Hippocampal formation (tissue), 2 donors: ENCODE measurements around the gene SIVA1.
"Not testable (repeated sequence)": the region's sequence is repeated elsewhere in the genome, so short reads cannot be mapped to it uniquely, and the experiment has no call there.

Experiments
- DNase-seq, 2 donors: peaks; one replicate each; lab custom pipeline; 2025; lab: John Stamatoyannopoulos, UW

The SIVA1 gene

DNA sequence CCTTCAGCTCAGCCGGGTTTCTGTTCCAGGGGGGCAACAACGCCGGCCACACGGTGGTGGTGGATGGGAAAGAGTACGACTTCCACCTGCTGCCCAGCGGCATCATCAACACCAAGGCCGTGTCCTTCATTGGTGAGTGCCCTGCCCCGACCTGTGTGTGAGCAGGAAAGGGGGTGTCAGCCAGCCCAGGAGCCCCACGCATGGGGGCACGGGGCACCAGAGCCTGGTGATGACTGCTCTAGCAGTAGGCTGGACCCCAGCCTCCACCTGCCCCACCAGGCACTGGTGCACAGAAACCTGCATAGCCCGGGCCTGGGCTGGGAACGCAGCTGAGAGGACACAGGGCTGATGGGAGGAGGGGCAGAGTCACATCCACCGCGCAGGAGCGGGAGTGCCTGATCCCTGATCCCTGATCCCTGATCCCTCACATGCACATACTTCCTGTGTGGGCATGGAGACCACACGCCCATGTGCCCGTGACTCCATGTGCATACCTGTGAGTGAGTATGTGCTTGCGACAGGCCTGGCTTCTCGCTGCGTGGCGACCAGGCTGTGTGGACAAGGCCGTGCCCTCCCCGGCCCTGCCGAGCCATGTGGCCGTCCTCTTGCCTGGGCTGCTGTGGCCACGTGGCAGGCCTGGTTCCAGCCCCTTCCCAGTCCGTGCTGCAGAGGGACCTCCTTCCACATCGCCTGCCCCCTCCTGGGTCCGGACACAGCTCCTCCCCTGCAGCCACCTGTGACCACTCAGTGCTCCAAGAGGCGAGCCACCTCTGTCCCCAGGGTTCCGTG lies 17.8 kb upstream of the SIVA1 start:
- no peak for DNase-seq

DNA sequence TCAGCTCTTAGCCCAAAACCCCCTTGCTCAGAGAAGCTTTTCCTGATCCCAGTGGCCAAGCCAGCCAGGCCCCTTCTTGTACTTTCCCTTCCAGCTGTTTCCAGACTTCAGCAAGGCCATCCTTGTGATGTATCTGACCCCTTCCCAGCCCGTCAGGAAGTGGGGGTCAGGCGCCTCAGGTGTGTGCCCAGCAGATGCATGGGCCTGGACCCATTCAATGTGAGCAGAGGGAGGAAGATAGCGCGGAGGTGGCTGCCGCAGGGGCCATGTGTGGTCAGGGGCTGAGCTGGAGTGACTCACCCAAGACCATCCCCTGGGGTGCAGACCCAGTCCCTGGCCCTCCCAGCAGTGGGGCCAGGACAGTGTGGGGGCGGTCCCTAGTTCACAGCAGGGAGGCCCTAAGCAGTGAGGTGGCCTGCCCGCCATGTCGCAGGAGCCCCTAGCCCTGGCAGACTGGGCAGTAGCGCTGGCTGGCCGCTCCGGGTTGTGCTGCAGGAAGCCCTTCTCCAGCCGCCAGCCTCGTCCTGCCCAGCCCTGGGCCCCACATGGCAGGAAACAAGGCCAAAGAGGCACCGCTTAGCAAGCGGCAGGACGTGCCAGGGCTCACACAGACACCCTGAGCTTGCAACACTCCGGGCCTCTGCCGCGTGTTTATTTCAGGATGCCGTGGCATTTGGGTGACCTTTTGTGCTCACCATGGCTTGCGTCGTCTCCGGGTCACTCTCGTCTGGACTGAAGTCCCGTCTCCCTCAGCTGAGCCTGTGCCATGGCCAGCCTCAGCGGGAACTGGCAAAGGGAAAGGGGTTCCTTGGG lies 16.9 kb upstream of the SIVA1 start:
- peak; percentile 57 to 59 for DNase-seq

DNA sequence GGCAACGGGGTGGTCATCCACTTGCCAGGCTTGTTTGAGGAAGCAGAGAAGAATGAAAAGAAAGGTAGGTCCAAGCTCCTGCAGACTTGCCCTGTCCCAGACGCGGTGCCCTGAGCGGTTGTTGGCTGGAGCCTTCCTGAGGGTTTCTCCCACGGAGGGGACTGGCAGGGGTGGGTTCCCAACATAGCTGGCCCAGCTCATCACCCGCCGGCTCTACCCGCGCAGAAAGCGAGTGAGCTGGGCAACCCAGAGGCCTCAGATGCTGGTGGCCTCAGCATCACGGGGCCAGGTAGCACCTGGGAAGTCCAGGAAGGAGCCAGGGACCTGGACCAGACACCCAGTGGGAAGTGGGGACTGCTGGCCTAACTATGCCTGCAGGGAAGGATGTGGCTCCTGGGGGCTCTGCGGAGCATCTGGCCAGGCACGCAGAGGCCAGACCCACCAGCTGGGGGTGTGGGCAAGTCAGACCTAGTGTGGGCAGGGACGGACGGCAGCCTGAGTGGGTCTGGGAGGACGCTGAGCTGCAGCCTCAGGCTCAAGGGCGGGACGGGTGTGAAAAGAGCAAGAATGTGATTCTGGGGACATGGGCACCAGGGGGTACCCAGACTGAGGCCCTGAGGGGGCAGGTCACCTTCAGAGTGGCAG lies 14.4 kb upstream of the SIVA1 start:
- no peak for DNase-seq

DNA sequence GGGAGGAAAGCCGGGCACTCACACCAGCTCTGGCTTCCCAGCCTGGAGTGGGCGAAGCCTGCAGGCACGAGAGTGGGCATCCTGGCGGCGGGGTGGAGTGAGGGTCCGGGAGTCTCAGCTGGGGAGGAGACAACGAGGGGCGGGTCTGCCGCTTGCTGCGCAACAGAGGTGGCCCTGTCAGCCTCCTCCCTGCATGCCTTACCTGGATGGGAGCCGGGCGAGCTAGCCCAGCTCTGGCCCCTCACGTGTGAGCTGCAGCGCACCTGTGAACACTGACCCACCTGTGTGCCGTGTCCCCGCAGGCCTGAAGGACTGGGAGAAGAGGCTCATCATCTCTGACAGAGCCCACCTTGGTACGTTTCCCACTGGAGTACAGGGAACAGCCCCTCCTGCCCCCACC lies 13.9 kb upstream of the SIVA1 start:
- no peak for DNase-seq

DNA sequence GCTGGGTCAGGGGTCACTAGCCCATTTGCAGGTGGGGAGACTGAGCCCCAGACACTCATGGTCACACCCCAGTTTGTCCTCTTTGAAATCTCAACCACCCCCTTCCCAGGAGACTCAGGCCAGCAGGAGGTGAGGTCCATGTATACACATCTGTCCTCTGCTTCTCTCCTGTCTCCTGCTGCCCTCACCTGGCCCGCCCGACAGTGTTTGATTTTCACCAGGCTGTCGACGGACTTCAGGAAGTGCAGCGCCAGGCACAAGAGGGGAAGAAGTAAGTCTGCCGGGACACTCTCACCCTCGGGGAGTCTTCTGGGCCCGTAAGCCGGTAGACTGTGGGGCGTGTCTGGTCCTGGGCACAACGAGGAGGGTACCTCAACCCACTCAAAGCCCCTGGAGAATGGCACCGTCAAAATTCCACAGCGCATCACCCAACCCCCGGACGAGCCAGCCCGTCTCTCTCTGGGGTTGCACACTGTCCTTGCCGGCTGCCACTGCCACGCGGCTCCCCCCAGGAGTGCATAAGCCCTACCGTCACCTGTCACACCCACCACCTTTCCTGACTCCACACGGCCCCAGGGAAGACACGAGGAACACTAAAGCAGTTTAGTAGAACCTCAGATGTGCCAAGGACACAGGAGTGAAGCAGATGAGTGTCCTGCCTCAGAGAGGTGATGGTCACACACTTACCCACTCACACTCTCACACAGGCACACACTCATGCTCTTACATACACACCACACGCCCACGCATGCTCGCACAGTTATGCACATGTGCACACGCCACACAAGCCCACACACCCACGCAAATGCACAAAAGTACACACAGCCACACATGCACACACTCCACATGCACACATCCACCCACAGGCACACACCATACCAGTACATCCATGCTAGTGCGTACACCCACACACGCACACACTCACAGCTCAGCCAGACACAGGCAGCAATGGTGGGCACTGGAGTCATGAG lies 13.1 kb upstream of the SIVA1 start:
- no peak for DNase-seq

DNA sequence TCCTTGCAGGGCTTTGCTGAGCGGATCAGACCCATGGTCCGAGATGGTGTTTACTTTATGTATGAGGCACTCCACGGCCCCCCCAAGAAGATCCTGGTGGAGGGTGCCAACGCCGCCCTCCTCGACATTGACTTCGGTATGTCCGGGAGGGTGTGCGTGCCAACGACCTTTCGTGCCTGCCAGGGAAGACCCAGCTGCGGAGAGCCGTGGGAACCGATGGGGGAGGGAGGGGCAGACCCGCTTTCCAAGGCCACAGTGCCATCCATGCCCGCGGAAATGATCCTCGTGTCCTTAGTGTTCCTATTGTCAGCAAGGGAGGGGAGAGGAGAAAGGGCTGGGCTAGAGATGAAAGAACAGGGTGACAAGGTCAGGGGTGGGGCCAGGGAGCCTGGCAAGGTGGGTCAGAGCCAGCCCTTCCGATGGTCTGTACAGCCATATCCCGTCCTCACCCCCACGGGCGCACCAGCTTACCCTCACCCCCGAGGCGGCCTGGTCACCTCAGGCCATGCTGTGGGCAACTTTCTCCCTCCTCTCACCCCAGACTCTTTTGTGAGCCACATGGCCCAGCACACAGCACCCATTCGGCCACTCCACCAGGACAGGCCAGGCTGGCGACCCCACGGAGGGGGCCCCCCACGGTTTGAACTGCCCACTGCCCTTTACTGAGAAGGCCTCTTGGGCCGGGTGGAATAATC lies 11.7 kb upstream of the SIVA1 start:
- no peak for DNase-seq

DNA sequence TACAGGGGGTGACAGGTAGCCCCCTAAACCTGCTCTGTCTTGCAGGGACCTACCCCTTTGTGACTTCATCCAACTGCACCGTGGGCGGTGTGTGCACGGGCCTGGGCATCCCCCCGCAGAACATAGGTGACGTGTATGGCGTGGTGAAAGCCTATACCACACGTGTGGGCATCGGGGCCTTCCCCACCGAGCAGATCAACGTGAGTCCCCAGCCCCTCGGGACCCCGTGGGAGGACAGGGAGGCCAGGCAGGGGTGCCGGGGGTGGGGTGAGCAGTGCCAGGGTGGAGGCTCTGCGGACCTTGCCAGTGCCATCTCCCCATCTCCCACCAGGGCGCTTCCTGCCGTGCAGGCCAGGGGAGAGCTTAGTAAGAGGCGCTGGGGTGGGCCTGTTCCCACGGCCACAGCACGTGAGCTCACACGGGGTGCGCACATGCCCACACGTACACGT lies 11.1 kb upstream of the SIVA1 start:
- DNase-seq, result no peak

DNA sequence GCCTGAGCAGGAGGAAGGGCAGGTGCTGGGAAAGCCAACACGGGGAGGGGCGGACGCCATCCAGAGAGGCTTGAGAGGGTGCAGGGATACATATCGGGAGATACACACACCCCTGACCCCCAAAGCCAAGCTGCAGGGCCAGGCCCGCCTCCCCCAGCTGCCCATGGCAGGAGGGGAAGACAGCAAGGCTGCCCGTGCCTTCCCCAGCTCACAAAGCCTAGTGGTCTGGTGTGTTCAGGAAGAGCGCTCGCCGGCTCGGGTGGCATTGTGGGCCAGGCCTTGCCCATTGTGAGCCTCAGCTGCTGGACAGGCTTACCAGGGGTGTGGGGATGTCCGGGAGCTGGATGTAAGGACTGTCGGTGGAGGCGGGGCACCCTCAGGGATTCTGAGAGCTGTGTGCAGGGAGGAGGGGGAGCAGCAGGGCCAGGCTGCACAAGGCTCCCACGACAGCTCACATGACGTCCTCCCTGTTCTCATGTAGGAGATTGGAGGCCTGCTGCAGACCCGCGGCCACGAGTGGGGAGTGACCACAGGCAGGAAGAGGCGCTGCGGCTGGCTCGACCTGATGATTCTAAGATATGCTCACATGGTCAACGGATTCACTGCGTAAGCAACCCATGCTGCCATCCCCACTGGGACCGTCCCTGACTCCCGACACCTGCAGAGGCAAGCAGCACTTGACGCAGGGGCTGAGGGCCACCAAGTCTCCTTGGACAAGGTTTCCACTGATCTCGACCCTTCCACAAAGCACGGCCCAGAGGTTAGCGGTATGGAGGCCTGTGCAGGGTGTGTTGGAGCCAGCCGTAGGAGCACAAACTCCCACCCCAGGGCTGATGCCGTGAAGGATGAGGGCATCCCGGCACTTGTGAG lies 10.1 kb upstream of the SIVA1 start:
- no peak for DNase-seq

DNA sequence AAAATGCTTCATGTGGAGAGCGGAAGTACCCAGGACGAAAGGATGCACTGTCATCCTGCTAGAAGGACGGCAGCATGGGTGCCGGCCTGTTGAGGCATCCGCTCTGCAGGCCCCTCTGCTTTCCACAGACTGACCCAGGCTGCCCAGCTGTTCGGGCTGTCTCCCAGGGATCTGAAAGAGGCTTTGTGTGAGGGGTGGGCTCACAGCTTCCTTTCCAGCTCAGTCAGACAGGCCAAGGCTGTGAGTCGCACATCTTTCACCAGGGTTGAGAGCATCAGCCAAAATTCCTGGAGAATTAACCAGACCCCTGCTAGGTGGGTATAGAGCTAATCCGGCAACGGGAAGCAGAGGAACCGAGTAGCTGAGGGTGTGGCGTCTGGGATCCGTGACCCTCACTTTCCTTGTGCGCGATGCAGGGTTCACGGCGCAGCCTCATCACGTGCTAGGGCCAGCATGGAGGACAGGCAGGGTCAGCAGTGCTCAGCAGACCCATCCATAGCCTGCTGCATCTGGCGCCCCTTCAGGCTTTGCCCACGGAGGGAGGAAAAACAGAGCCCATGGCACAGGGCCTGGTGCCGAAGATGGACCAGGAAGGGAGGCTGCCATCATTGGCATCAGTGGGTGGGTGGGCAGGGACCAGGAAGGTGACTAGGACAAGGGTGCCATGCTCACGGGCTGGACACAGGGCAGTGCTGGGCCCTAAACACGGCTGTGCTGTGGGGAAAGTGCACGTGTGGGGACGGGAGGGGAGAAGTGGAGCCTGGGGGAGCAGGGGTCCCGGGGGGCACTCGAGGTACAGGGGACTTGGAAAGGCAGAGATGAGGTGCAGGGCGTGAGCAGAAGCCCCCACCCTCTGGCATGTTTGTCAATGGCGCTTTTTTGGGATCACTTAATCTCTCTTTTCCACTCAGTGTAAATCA lies 9.2 kb upstream of the SIVA1 start:
- DNase-seq, result peak in 1 of 2 donors; percentile 21

DNA sequence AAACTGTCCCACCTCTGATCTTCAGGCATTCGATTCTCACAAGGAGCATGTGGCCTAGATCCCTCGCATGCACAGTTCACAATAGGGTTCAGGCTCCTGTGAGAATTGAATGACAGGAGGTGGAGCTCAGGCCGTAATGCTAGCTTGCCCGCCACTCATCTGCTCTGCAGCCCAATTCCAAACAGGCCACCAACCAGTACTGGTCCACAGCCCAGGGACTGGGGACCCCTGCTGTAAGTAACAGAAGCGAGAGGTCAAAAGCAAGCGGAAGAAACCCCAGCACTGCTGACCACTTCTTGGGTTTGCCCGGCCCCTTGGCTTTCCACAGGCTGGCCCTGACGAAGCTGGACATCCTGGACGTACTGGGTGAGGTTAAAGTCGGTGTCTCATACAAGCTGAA lies 8.5 kb upstream of the SIVA1 start:
- DNase-seq, result no peak

DNA sequence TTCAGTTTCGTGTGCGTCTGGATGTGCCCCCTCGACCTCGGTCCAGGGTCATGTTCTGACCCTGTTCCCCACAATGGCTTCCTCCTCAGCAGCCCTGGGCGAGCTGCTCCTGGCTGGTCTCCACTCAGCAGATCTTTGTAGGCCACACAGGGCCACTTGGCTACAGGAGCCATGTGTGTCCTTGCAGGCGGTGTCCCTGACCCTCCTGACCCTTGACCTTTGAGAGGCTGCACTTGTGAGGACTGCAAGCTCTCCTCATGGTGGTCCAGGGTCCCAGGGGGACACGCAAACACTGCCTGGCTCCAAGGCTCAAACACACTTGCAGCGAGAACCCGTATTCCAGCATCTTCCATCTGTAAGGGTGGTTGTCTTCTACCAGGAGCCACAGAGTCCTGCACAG lies 7.5 kb upstream of the SIVA1 start:
- no peak for DNase-seq

DNA sequence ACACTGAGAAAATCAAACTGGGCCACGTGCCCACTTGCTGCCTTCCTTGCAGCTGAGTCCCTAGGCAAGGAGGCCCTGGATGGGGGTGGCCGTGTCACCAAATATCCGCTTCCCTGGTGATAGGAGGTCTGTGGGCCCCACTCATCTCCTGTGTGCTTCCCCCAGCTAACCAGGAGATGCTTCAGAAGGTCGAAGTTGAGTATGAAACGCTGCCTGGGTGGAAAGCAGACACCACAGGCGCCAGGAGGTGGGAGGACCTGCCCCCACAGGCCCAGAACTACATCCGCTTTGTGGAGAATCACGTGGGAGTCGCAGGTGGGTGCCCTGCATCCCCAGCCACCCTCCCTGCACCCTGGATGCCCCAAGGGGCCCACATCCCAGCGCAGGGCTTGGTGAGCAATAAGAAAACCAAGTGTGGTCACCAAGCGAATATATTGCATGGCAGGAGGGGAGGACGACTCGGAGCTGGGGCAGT lies 6.8 kb upstream of the SIVA1 start:
- no peak for DNase-seq

DNA sequence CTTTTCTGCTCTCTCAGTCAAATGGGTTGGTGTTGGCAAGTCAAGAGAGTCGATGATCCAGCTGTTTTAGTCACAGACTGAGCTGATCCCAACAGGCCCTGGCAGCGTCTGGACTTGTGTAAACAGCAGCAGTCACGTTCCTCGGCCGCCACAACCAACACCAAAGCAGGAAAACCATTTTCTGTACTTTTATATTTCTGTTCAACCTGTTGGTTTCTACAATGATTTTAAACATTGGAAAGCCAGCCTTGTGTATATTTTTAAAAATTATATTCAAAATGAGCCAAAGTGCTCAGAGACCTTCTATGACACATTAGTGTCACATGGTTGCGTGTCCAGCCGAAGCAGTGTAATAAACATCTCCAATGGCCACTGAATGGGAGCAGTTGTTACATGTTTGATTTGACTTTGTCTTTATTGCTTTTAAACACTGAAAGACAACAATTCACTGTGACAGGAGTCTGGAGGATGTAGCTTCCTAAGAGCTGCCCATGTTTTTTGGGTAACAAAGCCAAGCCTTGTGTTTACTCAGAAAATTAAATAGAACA lies 5.9 kb upstream of the SIVA1 start:
- DNase-seq, result peak in 1 of 2 donors; percentile 35

DNA sequence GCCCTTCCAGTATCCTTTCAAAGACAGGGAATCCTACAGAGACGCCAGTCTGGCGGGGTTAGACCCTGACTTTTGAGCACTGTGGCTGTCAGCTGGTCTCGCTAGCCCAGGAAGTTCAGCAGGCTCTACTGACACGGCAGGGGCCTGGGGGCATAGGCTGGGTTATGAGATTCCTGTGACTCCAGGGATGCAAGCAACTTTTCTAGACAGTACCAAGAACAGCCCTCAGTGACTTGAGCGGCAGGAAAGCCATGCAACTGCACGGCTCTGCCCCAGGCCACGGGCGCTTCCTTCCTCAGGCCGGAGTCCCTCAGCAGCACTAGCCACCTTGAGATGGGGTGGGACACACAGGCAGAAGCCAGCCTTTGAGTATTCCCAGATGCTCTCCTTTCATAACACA lies 5.1 kb upstream of the SIVA1 start:
- DNase-seq, result no peak

DNA sequence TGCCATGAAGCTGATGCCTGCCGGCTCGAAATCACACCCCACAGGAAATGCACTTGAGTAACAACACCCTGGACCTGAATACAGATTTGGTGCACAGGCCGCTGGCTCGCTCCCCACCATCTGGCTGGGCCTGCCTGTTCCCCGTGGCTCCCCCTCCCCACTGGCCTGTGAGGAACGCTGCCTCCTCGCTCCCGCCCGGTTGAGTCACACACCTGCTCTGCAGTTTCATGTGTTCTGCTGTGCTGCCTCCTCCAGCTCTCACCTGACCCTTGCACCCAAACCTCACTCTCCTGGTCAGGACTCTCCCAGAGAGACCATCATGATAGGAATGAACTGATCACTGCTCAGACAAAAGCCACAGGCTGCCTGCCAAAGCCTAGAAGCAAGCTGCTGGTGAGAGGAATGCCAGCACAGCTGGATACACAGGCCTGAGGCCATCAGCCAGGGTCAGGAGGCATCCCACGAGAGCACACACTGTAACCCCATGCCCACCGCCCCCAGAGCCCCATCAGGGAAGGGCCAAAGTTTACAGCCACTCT lies 3.8 kb upstream of the SIVA1 start:
- DNase-seq, result peak; percentile 61 to 62

DNA sequence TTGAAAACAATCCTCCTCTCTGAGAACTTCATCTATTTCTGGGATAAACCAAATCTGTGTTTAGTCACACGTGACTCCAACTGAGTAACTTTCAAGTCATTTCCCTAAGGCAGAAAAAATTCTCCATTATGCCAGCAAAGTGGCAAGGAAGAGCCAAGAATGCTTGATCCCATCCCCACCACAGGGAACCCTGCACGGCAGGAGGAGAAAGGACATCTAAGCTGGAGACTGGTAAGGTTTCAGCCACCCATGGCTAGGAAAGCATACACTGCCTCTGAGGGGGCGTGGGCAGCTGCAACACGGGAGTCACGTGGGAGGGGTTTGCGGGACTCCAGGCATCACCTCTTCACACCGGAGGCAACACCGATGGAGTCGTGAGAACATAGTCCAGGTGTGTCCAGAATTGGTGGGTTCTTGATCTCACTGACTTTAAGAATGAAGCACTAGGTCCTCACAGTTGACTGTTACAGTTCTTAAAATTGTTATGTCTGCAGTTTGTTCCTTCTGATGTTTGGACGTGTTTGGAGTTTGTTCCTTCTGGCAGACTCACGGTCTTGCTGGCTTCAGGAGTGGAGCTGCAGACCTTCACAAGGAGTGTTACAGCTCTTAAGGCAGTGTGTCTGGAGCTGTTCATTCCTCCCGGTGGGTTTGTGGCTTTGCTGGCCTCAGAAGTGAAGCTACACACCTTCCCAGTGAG lies 2.7 kb upstream of the SIVA1 start:
- DNase-seq, result no peak

DNA sequence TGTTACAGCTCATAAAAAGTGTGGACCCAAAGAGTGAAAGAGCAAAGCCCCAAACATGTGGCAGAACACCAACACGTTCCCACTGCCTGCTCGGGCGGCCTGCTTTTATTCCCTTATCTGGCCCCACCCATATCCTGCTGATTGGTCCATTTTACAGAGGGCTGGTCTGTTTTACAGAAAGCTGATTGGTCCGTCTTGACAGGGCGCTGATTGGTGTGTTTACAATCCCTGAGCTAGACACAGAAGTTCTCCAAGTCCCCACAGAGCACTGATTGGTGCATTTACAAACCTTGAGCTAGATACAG lies 2.2 kb upstream of the SIVA1 start:
- not testable (repeated sequence) for DNase-seq
